Stimulated activated CD8-positive, alpha-beta memory T cell treated with anti-CD3 and anti-CD28 coated beads, Interleukin-15, amount 100 ng/mL, for 1 hour (primary cell): ENCODE results near the gene ZGLP1.

Experiments
- DNase-seq: peaks from one replicate; pipeline ENCODE4 v3.0.0-alpha.2; 2020; ENCODE audit warnings: low read depth

Gene ZGLP1

GRCh38 chr19:10327793-10328192 lies 18.2 kb upstream of the ZGLP1 start:
- DNase-seq, result no peak

GRCh38 chr19:10325732-10326131 lies 16.1 kb upstream of the ZGLP1 start:
- DNase-seq, result no peak

GRCh38 chr19:10321874-10322835 lies 12.5 kb upstream of the ZGLP1 start:
- no peak for DNase-seq

GRCh38 chr19:10321417-10321797 lies 11.8 kb upstream of the ZGLP1 start:
- DNase-seq, result no peak

- DNase-seq, result no peak
Observed at GRCh38 chr19:10320602-10321416, 11.2 kb upstream of the ZGLP1 start.

GRCh38 chr19:10318807-10319682 lies 9.4 kb upstream of the ZGLP1 start:
- no peak for DNase-seq

- DNase-seq, result no peak
Observed at GRCh38 chr19:10317857-10318462, 8.3 kb upstream of the ZGLP1 start.

- DNase-seq, result no peak
Observed at GRCh38 chr19:10317045-10317856, 7.6 kb upstream of the ZGLP1 start.

GRCh38 chr19:10316229-10317044 lies 6.8 kb upstream of the ZGLP1 start:
- no peak for DNase-seq

- peak; percentile 86 for DNase-seq
Observed at GRCh38 chr19:10315335-10316214, 6.0 kb upstream of the ZGLP1 start, which contains the start of gene FDX2. Gene FDX2 (minus strand): TSS chr19:10316015. CDS start chr19:10315996, 19 bp downstream.

- no peak for DNase-seq
Observed at GRCh38 chr19:10306327-10306726, 3.3 kb downstream of the ZGLP1 start.

GRCh38 chr19:10305139-10305806 lies 4.3 kb downstream of the ZGLP1 start:
- no peak for DNase-seq

- no peak for DNase-seq
Observed at GRCh38 chr19:10299545-10300458, 9.8 kb downstream of the ZGLP1 start.

GRCh38 chr19:10295847-10296591 lies 13.6 kb downstream of the ZGLP1 start:
- no peak for DNase-seq

- peak; percentile 53 for DNase-seq
Observed at GRCh38 chr19:10295305-10295846, 14.2 kb downstream of the ZGLP1 start.

GRCh38 chr19:10294368-10294697 lies 15.3 kb downstream of the ZGLP1 start:
- no peak for DNase-seq
